Vagina (tissue), 2 donors: ENCODE data around the gene FRMD1. TPM values are rescaled to one million over a fixed set of nuclear protein-coding genes. Genes with fewer than 3 reads are reported as not detected.

Experiments used
- DNase-seq, 2 donors: peaks; one replicate each; pipeline ENCODE4 v3.0.0-alpha.2; 2017; ENCODE audit errors: extremely low spot score in 2 of 2
- H3K27ac ChIP-seq: fragments of 200-600 bp; sonication (generic); one replicate; pipeline ENCODE4 v1.5.1; 2019
- H3K27me3 ChIP-seq: fragments of 200-600 bp; sonication (generic); one replicate; pipeline ENCODE4 v1.5.1; 2019
- H3K36me3 ChIP-seq, 2 donors: fragments of 200-600 bp; sonication (generic); one replicate each; pipeline ENCODE4 v1.5.1; 2017 to 2019
- H3K4me1 ChIP-seq: fragments of 200-600 bp; sonication (generic); one replicate; pipeline ENCODE4 v1.5.1; 2019
- H3K4me3 ChIP-seq, 2 donors: fragments of 200-600 bp; sonication (generic); 1 replicate in 1 of 2; 2 replicates in 1 of 2; pipeline ENCODE4 v1.5.1; 2016 to 2019
- H3K9me3 ChIP-seq: fragments of 200-600 bp; sonication (generic); one replicate; pipeline ENCODE4 v1.5.1; 2019
- CTCF ChIP-seq, 3 experiments: fragments of 450-650 bp in 2 of 3; fragments of 200-600 bp in 1 of 3; sonication (generic) in 1 of 3; IDR thresholded peaks; one replicate each; pipeline ENCODE4 v1.5.1; 2017 to 2019; ENCODE audit warnings: antibody characterized with exemption in 3 of 3, mild to moderate bottlenecking in 2 of 3, moderate library complexity in 2 of 3
- POLR2A ChIP-seq, 2 donors: fragments of 450-650 bp; IDR thresholded peaks; one replicate each; pipeline ENCODE4 v1.6.1; 2017; ENCODE audit warnings: antibody characterized with exemption in 2 of 2, mild to moderate bottlenecking in 2 of 2, moderate library complexity in 2 of 2
- POLR2AphosphoS5 ChIP-seq, 2 donors: sonication (generic); formaldehyde crosslinking; IDR thresholded peaks; one replicate each; pipeline ENCODE4 v1.9.0; 2017; ENCODE audit warnings: antibody characterized with exemption in 2 of 2, mild to moderate bottlenecking in 2 of 2, low read depth in 1 of 2; ENCODE audit not compliant: insufficient read depth in 1 of 2
- intact Hi-C: fragments of 100-400 bp; cut with DNase I; formaldehyde crosslinking; loops from one replicate; pipeline ENCODE4 v1.15.1; 2023
- total RNA-seq: library from RNA; depleted of rRNA; stranded (reverse); fragments of >200 nt; gene quantifications from one replicate; pipeline ENCODE4 v1.2.3, GENCODE V29; 2016

FRMD1 gene
- total RNA-seq, 1 donor from 2014 or later = not detected

GRCh38 chr6:168040856-168041496, 38.0 kb downstream of the FRMD1 start:
- H3K9me3 ChIP-seq = no peaks in the 10 kb centered on the region
- TF ChIP-seq POLR2A (IDR thresholded peaks at IDR 0.05) (no peak), POLR2AphosphoS5 (IDR thresholded peaks at IDR 0.05; ENCODE audit: insufficient read depth in 1 of 2, low read depth in 1 of 2) (no peak), CTCF (IDR thresholded peaks at IDR 0.05) (no peak)
- intact Hi-C loops = no loop called here
- no peak overlapping the region for H3K27ac ChIP-seq
- H3K27me3 ChIP-seq = no peaks in the 10 kb centered on the region
- H3K36me3 ChIP-seq = no peaks in the 10 kb centered on the region
- no peak overlapping the region for H3K4me3 ChIP-seq
- DNase-seq = no peak
- H3K4me1 ChIP-seq = peaks cover 17% of the 10 kb centered on the region

- Histone ChIP-seq H3K36me3 (no peaks in the 10 kb centered on the region), H3K27ac (no peak overlapping the region), H3K4me1 (peaks cover 7% of the 10 kb centered on the region), H3K4me3 (no peak overlapping the region), H3K9me3 (no peaks in the 10 kb centered on the region), H3K27me3 (no peaks in the 10 kb centered on the region)
- intact Hi-C loops = no loop called here
- TF ChIP-seq POLR2AphosphoS5 (IDR thresholded peaks at IDR 0.05; ENCODE audit: insufficient read depth in 1 of 2, low read depth in 1 of 2) = no peak
- no peak for TF ChIP-seq POLR2A (IDR thresholded peaks at IDR 0.05)
- TF ChIP-seq CTCF (IDR thresholded peaks at IDR 0.05) = no peak
- no peak for DNase-seq
These were observed 39.2 kb downstream of the FRMD1 start for GRCh38 chr6:168039849-168040248.

- Histone ChIP-seq H3K4me1 (peaks cover 7% of the 10 kb centered on the region), H3K4me3 (no peak overlapping the region), H3K27me3 (no peaks in the 10 kb centered on the region), H3K36me3 (no peaks in the 10 kb centered on the region), H3K9me3 (no peaks in the 10 kb centered on the region), H3K27ac (no peak overlapping the region)
- DNase-seq = no peak
- intact Hi-C loops = no loop called here
- TF ChIP-seq POLR2A (IDR thresholded peaks at IDR 0.05) (no peak), POLR2AphosphoS5 (IDR thresholded peaks at IDR 0.05; ENCODE audit: insufficient read depth in 1 of 2, low read depth in 1 of 2) (no peak), CTCF (IDR thresholded peaks at IDR 0.05) (no peak)
These were observed 39.7 kb downstream of the FRMD1 start for GRCh38 chr6:168039301-168039700.

- no peaks in the 10 kb centered on the region for H3K27me3 ChIP-seq
- TF ChIP-seq POLR2A (IDR thresholded peaks at IDR 0.05) = no peak
- TF ChIP-seq CTCF (IDR thresholded peaks at IDR 0.05) = no peak
- no peak for TF ChIP-seq POLR2AphosphoS5 (IDR thresholded peaks at IDR 0.05; ENCODE audit: insufficient read depth in 1 of 2, low read depth in 1 of 2)
- no peaks in the 10 kb centered on the region for H3K9me3 ChIP-seq
- peaks cover 7% of the 10 kb centered on the region for H3K4me1 ChIP-seq
- no peak for DNase-seq
- intact Hi-C loops = no loop called here
- no peak overlapping the region for H3K4me3 ChIP-seq
- H3K27ac ChIP-seq = no peak overlapping the region
- H3K36me3 ChIP-seq = no peaks in the 10 kb centered on the region
These were observed 40.4 kb downstream of the FRMD1 start for GRCh38 chr6:168038576-168039140.

GRCh38 chr6:168037856-168038255, 41.2 kb downstream of the FRMD1 start:
- peaks cover 14% of the 10 kb centered on the region for H3K4me1 ChIP-seq
- no peak overlapping the region for H3K27ac ChIP-seq
- TF ChIP-seq POLR2AphosphoS5 (IDR thresholded peaks at IDR 0.05; ENCODE audit: insufficient read depth in 1 of 2, low read depth in 1 of 2) (peak in 1 of 2 donors; percentile 21), CTCF (IDR thresholded peaks at IDR 0.05) (no peak), POLR2A (IDR thresholded peaks at IDR 0.05) (no peak)
- no peaks in the 10 kb centered on the region for H3K9me3 ChIP-seq
- DNase-seq = no peak
- no peaks in the 10 kb centered on the region for H3K36me3 ChIP-seq
- no peaks in the 10 kb centered on the region for H3K27me3 ChIP-seq
- H3K4me3 ChIP-seq = no peak overlapping the region
- intact Hi-C loops = no loop called here
